ENCODE data around the gene CDC42BPB.
"Not testable (repeated sequence)": the region's sequence is repeated elsewhere in the genome, so short reads cannot be mapped to it uniquely, and the experiment has no call there.

Gene CDC42BPB

GRCh38 chr14:102928412-102929240 lies 128.7 kb downstream of the CDC42BPB start:
- peak; percentile 52 to 58 for DNase-seq (ENCODE audit: low read depth in 2 of 2)

- no peak for DNase-seq (ENCODE audit: low read depth in 2 of 2)
These were observed 129.4 kb downstream of the CDC42BPB start for GRCh38 chr14:102927878-102928411.

GRCh38 chr14:102927346-102927877 lies 129.9 kb downstream of the CDC42BPB start:
- DNase-seq (ENCODE audit: low read depth in 2 of 2): no peak

- DNase-seq (ENCODE audit: low read depth in 2 of 2): not testable (repeated sequence)
These were observed 130.5 kb downstream of the CDC42BPB start for GRCh38 chr14:102926840-102927239.

- no peak for DNase-seq (ENCODE audit: low read depth in 2 of 2)
These were observed 131.2 kb downstream of the CDC42BPB start for GRCh38 chr14:102926104-102926503.

- DNase-seq (ENCODE audit: low read depth in 2 of 2): no peak
These were observed 131.7 kb downstream of the CDC42BPB start for GRCh38 chr14:102925646-102926045.

GRCh38 chr14:102924632-102925588 lies 132.4 kb downstream of the CDC42BPB start:
- no peak for DNase-seq (ENCODE audit: low read depth in 2 of 2)

GRCh38 chr14:102923925-102924486 lies 133.3 kb downstream of the CDC42BPB start:
- DNase-seq (ENCODE audit: low read depth in 2 of 2): no peak

GRCh38 chr14:102923201-102923924 lies 134.0 kb downstream of the CDC42BPB start:
- no peak for DNase-seq (ENCODE audit: low read depth in 2 of 2)

GRCh38 chr14:102922490-102923200 lies 134.7 kb downstream of the CDC42BPB start, which contains the start of gene AMN:
Gene AMN, plus strand, starts transcription at chr14:102922663. Its CDS starts 26 bp downstream, at chr14:102922689.
- no peak for DNase-seq (ENCODE audit: low read depth in 2 of 2)

GRCh38 chr14:102920998-102921304 lies 136.4 kb downstream of the CDC42BPB start:
- no peak for DNase-seq (ENCODE audit: low read depth in 2 of 2)

- DNase-seq (ENCODE audit: low read depth in 2 of 2): no peak
These were observed 136.9 kb downstream of the CDC42BPB start for GRCh38 chr14:102920273-102920997.

GRCh38 chr14:102918438-102918837 lies 138.9 kb downstream of the CDC42BPB start:
- no peak for DNase-seq (ENCODE audit: low read depth in 2 of 2)

- DNase-seq (ENCODE audit: low read depth in 2 of 2): peak; percentile 27 to 41
These were observed 139.7 kb downstream of the CDC42BPB start for GRCh38 chr14:102917469-102918211.

GRCh38 chr14:102917056-102917385 lies 140.3 kb downstream of the CDC42BPB start:
- no peak for DNase-seq (ENCODE audit: low read depth in 2 of 2)

GRCh38 chr14:102916347-102917055 lies 140.8 kb downstream of the CDC42BPB start:
- no peak for DNase-seq (ENCODE audit: low read depth in 2 of 2)

- no peak for DNase-seq (ENCODE audit: low read depth in 2 of 2)
These were observed 141.8 kb downstream of the CDC42BPB start for GRCh38 chr14:102915292-102916110.

All from stimulated activated CD8-positive, alpha-beta memory T cell treated with anti-CD3 and anti-CD28 coated beads, Interleukin-15, amount 100 ng/mL, for 48 hours (primary cell).